OCI-LY7 (cell line): ENCODE results near the gene BBS4. TPM values are rescaled to one million over a fixed set of nuclear protein-coding genes. Genes with fewer than 3 reads are reported as not detected.
"Not testable (repeated sequence)": the region's sequence is repeated elsewhere in the genome, so short reads cannot be mapped to it uniquely, and the experiment has no call there.

Experiments used
- BruUV-seq: library from RNA; stranded (reverse); fragments of 400-500 nt; replicated peaks from 2 replicates; lab custom pipeline; 2021; lab: Mats Ljungman, UMichigan
- CTCF ChIA-PET: fragments of 300-600 bp; sonication (Branson Sonifier 250); formaldehyde crosslinking; loops from one replicate; lab custom pipeline; 2022; ENCODE audit warnings: antibody characterized with exemption; ENCODE audit not compliant: unreplicated experiment; lab: Charles Lee
- POLR2A ChIA-PET: fragments of 300-600 bp; sonication (Branson Sonifier 250); formaldehyde crosslinking; loops from one replicate; lab custom pipeline; 2022; ENCODE audit warnings: antibody characterized with exemption; lab: Charles Lee
- DNase-seq: peaks from one replicate; pipeline ENCODE4 v3.0.0-alpha.2; 2015; ENCODE audit warnings: low spot score
- H2AFZ ChIP-seq: fragments of 200-600 bp; sonication (generic), shearing (Covaris generic); 2 replicates; pipeline ENCODE4 v1.6.1; 2014; ENCODE audit warnings: mild to moderate bottlenecking, antibody characterized with exemption, low read length, moderate library complexity
- H3K27ac ChIP-seq: fragments of 200-600 bp; sonication (generic); 2 replicates; pipeline ENCODE4 v1.5.1; 2014; ENCODE audit warnings: mixed run types, low read depth, mild to moderate bottlenecking, moderate library complexity, low read length, inconsistent platforms; ENCODE audit not compliant: poor library complexity, severe bottlenecking
- H3K36me3 ChIP-seq: fragments of 200-600 bp; sonication (generic); 2 replicates; pipeline ENCODE4 v1.6.1; 2014; ENCODE audit warnings: mild to moderate bottlenecking, antibody characterized with exemption, low read length, moderate library complexity, mixed read lengths; ENCODE audit not compliant: insufficient read depth
- H3K4me1 ChIP-seq: fragments of 200-600 bp; sonication (generic); 2 replicates; pipeline ENCODE4 v1.5.1; 2014; ENCODE audit warnings: mild to moderate bottlenecking, low read length; ENCODE audit not compliant: insufficient read depth, poor library complexity, severe bottlenecking
- H3K4me2 ChIP-seq: fragments of 200-600 bp; sonication (generic); 2 replicates; pipeline ENCODE4 v1.6.1; 2014; ENCODE audit warnings: mild to moderate bottlenecking, low read length
- H3K4me3 ChIP-seq: fragments of 200-600 bp; sonication (generic); 2 replicates; pipeline ENCODE4 v1.5.1; 2014; ENCODE audit warnings: mild to moderate bottlenecking, low read depth, low read length; ENCODE audit not compliant: poor library complexity, severe bottlenecking
- H3K79me2 ChIP-seq: fragments of 200-600 bp; sonication (generic); 2 replicates; pipeline ENCODE4 v1.6.1; 2016; ENCODE audit warnings: low read depth, mild to moderate bottlenecking, low read length, moderate library complexity, mixed read lengths; ENCODE audit not compliant: insufficient read depth
- H3K9me2 ChIP-seq: fragments of 200-600 bp; sonication (generic); 2 replicates; pipeline ENCODE4 v1.6.1; 2016; ENCODE audit warnings: mild to moderate bottlenecking, low read length, mixed read lengths; ENCODE audit not compliant: insufficient read depth
- H3K9me3 ChIP-seq: fragments of 200-600 bp; sonication (generic); 2 replicates; pipeline ENCODE4 v1.6.1; 2014; ENCODE audit warnings: mild to moderate bottlenecking, mixed run types, low read length, mixed read lengths
- H4K20me1 ChIP-seq: fragments of 200-600 bp; sonication (generic); 2 replicates; pipeline ENCODE4 v1.6.1; 2014; ENCODE audit warnings: mild to moderate bottlenecking, antibody characterized with exemption, low read length, moderate library complexity, mixed read lengths; ENCODE audit not compliant: insufficient read depth
- EZH2phosphoT487 ChIP-seq: fragments of 200-600 bp; sonication (generic); IDR thresholded peaks from 2 replicates; pipeline ENCODE4 v1.6.1; 2018; ENCODE audit warnings: low read depth, borderline replicate concordance, mild to moderate bottlenecking, mixed run types, antibody characterized with exemption, low read length, moderate library complexity, mixed read lengths
- intact Hi-C: fragments of 100-400 bp; cut with micrococcal nuclease; formaldehyde crosslinking; loops from one replicate; pipeline ENCODE4 v1.10.0; 2022; ENCODE audit not compliant: unreplicated experiment
- total RNA-seq, 2 experiments: library from RNA; depleted of rRNA in 1 of 2; stranded (reverse); fragments of >200 nt in 1 of 2; shearing (Covaris generic) in 1 of 2; gene quantifications; 2 replicates each; pipeline ENCODE4 v1.2.3, GENCODE V29; 2014 to 2022
- TF ChIP-seq, protein P1 (sequence below): fragments of 200-600 bp; sonication (generic); conservative IDR thresholded peaks from 2 replicates; pipeline ENCODE4 v1.5.1; 2014; ENCODE audit warnings: mild to moderate bottlenecking, antibody characterized with exemption, low read length, moderate library complexity, mixed read lengths

The BBS4 gene
- total RNA-seq, 2 experiments from 2014 or later, result 19.7 to 29.7 TPM

DNA sequence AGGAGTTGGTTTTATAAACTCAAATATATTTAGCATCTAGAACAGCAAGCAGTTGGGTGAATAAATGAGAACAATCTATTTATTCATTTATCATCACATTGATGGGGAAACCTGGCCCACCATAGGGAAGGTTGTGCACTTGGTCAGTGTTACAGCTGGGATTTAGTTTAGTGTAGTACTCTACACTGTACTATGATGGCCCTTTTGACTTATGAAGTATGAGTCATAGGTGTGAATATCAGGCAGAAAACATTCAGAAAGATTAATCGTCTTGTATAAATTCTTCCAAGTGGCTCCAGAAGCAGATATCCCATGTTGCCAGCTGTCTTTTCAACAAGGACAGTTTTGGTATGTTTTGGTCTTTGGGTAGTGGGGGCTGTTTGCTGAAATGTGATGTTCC, 38.0 kb downstream of the BBS4 start:
- Histone ChIP-seq H3K79me2 (no peaks in the 10 kb centered on the region), H3K36me3 (no peaks in the 10 kb centered on the region; the same call in 1 of the 2 replicates), H3K4me3 (no peak overlapping the region), H2AFZ (no peak overlapping the region), H3K9me3 (no peaks in the 10 kb centered on the region), H3K4me1 (no peaks in the 10 kb centered on the region), H3K4me2 (no peak overlapping the region), H3K9me2 (no peaks in the 10 kb centered on the region), H4K20me1 (no peaks in the 10 kb centered on the region), H3K27ac (no peak overlapping the region)
- POLR2A ChIA-PET, result interaction anchor here (1.0 to 1.1 kb wide), 2 partner anchors 10 to 14 kb away, joined by 4 to 5 read pairs; no protein-coding TSS in a partner anchor
- CTCF ChIA-PET, result no interaction called here
- BruUV-seq, result no TSS peak
- TF ChIP-seq, protein P1, sequence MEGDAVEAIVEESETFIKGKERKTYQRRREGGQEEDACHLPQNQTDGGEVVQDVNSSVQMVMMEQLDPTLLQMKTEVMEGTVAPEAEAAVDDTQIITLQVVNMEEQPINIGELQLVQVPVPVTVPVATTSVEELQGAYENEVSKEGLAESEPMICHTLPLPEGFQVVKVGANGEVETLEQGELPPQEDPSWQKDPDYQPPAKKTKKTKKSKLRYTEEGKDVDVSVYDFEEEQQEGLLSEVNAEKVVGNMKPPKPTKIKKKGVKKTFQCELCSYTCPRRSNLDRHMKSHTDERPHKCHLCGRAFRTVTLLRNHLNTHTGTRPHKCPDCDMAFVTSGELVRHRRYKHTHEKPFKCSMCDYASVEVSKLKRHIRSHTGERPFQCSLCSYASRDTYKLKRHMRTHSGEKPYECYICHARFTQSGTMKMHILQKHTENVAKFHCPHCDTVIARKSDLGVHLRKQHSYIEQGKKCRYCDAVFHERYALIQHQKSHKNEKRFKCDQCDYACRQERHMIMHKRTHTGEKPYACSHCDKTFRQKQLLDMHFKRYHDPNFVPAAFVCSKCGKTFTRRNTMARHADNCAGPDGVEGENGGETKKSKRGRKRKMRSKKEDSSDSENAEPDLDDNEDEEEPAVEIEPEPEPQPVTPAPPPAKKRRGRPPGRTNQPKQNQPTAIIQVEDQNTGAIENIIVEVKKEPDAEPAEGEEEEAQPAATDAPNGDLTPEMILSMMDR, result no peak
- TF ChIP-seq EZH2phosphoT487, result no peak
- DNase-seq, result no peak
- intact Hi-C loops, result loop anchor here (5.0 to 10.0 kb wide), 3 partner anchors 58 to 358 kb away; partner anchors contain the start of gene ADPGK

DNA sequence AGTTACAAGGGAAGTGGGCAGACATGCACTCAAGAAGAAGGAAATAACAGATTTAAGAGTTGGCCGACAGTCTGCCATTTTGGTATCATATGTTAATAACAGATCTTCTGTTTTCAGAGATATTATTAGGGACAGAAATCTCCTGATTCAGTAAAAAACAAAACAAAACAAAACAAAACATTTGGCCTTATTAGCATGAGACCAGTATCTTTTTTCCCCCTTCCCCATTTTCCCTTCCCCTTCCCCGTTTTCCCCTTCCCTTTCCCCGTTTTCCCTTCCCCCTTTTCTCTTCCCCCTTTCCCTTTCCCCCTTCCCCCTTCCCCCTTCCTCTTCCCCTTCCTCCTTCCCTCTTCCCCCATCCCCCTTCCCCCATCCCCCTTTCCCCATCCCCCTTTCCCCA, 39.4 kb downstream of the BBS4 start:
- H3K36me3 ChIP-seq, result no peaks in the 10 kb centered on the region; the same call in 1 of the 2 replicates
- H3K9me2 ChIP-seq, result no peaks in the 10 kb centered on the region
- ChIA-PET POLR2A (no interaction called here), CTCF (no interaction called here)
- no peaks in the 10 kb centered on the region for H4K20me1 ChIP-seq
- H3K27ac ChIP-seq, result no peak overlapping the region
- BruUV-seq, result no TSS peak
- no peak for DNase-seq
- H3K4me1 ChIP-seq, result no peaks in the 10 kb centered on the region
- no peak for TF ChIP-seq EZH2phosphoT487
- TF ChIP-seq, protein P1, result no peak
- no peak overlapping the region for H2AFZ ChIP-seq
- no peak overlapping the region for H3K4me2 ChIP-seq
- H3K79me2 ChIP-seq, result no peaks in the 10 kb centered on the region
- no peak overlapping the region for H3K4me3 ChIP-seq
- intact Hi-C loops, result loop anchor here (10.0 kb wide), 1 partner anchor 169 kb away; no protein-coding TSS in a partner anchor
- H3K9me3 ChIP-seq, result no peaks in the 10 kb centered on the region

DNA sequence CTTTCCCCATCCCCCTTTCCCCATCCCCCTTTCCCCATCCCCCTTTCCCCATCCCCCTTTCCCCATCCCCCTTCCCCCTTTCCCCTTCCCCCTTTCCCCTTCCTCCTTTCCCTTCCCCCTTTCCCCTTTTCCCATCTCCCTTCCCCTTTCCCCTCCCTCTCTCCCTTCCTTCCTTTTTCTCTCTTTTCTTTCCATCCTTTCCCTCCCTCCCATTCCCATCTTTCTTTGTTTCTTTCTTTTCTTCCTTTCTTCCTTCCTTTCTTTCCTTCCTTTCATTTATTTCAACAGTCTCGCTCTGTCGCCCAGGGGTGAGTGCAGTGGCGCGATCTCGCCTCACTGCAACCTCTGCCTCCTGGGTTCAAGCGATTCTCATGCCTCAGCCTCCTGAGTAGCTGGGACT, 39.8 kb downstream of the BBS4 start:
- H3K4me3 ChIP-seq, H3K4me1 ChIP-seq, H3K36me3 ChIP-seq, H3K4me2 ChIP-seq, H3K9me3 ChIP-seq, H3K27ac ChIP-seq, DNase-seq, H4K20me1 ChIP-seq, H3K9me2 ChIP-seq, BruUV-seq, POLR2A ChIA-PET, H3K79me2 ChIP-seq, CTCF ChIA-PET, H2AFZ ChIP-seq: not testable (repeated sequence)
- intact Hi-C loops, result loop anchor here (10.0 kb wide), 1 partner anchor 169 kb away; no protein-coding TSS in a partner anchor
